GM10266 (cell line): ENCODE measurements around the gene PLS1.
"Not testable (repeated sequence)": the region's sequence is repeated elsewhere in the genome, so short reads cannot be mapped to it uniquely, and the experiment has no call there.

ENCODE experiments used
- DNase-seq: peaks from one replicate; pipeline ENCODE4 v3.0.0; 2012; ENCODE audit errors: extremely low spot score
- CTCF ChIP-seq: IDR thresholded peaks from 2 replicates; pipeline ENCODE4 v1.5.1; 2012; ENCODE audit warnings: mild to moderate bottlenecking, low read depth; ENCODE audit not compliant: control insufficient read depth, insufficient read depth; ENCODE audit errors: missing control alignments

PLS1 gene

DNA sequence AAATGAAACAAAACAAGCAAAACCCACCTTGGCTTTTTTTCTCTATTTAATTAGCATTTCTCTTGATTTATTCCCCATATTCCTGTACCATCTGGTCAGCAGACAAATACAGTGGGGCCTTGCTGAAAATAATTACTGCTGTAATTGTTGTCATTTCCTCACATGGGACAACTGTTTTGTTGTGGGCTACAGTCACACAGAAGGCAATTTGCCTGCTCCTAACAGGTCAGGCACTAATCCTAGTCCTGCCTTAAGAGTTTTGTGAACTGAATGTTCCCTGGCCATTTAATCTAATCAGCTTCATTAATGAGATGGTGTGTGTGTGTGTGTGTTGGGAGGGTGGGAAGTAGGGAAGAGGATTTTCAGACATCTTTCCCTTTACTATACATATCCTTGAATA lies 139.3 kb downstream of the PLS1 start:
- no peak for TF ChIP-seq CTCF
- no peak for DNase-seq

DNA sequence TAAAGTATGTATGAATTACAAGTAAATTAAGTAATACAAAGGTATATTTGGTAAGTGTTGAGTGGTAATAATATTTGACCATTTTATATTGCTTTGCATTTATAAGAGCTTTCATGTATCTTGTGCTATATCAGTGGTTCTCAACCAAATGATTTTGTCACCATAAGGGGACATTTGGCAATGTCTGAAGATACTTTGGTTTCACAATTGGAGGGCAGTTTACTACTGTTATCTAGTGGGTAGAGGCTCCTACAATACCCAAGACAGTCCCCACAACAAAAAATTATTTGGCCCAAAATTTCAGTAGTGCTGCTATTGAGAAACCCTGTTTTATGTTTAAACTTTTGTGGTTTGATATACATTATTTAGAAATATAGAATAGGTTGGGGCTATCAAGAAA lies 142.2 kb downstream of the PLS1 start:
- no peak for TF ChIP-seq CTCF
- DNase-seq: no peak

DNA sequence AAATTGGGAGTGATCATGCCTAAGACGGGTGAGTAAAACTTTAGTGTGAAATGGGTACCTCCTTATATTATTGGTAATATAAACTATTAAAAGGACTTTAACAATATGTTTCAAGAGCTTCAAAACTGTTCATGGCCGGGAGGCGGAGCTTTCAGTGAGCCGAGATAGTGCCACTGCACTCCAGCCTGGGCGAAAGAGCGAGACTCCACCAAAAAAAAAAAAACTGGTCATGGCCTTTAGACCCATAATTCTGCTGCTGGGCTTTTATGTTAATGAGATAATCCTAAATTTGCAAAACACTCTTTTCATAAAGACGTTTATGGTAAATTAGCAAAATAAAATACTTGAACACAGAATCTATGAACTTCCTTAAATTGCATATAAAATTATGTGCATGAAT lies 150.5 kb downstream of the PLS1 start:
- no peak for DNase-seq
- TF ChIP-seq CTCF: no peak

DNA sequence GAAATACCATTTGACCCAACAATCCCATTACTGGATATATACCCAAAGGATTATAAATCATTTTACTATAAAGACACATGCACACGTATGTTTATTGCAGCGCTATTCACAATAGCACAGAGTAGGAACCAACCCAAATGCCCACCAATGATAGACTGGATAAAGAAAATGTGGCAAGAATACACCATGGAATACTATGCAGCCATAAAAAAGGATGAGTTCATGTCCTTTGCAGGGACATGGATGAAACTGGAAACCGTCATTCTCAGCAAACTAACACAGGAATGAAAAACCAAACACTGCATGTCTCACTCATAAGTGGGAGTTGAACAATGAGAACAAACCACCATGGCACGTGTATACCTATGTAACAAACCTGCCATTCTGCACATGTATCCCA lies 154.3 kb downstream of the PLS1 start:
- DNase-seq: not testable (repeated sequence)

- not testable (repeated sequence) for DNase-seq
Measured at GRCh38 chr3:142752605-142753004, 156.4 kb downstream of the PLS1 start.

DNA sequence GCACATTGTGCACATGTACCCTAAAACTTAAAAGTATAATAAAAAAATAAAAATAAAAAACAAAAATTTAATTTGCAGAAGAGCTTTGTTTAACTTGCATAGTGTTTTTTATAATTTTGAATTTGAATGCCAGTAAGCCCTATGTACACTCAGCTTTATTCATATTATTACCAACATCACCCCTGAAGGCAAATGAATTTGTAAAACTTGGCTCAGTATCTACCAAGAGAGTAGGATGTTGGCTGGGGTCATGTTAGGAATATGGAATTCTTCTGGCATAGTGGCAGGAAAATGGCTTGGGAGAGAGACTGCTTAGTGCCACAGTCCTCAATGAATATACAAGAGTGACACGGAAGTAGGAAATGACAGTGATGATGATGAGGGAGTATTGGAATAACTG lies 158.3 kb downstream of the PLS1 start:
- no peak for DNase-seq
- TF ChIP-seq CTCF: no peak
